ENCODE results near the gene UBE2I.

- TF ChIP-seq ZNF274 (IDR thresholded peaks at IDR 0.05; ENCODE audit: low read depth, low read length) (no peak), YY1 (IDR thresholded peaks at IDR 0.05; ENCODE audit: insufficient read depth, insufficient read length) (no peak)
Measured at GRCh38 chr16:1313721-1314369, 4.4 kb downstream of the UBE2I start.
